HCT116 (cell line): ENCODE data around the gene YWHAE. TPM values are rescaled to one million over a fixed set of nuclear protein-coding genes. Genes with fewer than 3 reads are reported as not detected.

Experiments used
- ATAC-seq: fragments of 200-7000 bp; cut with Tn5 transposase; 2 replicates; pipeline ENCODE4 v1.9.1; 2020; ENCODE audit warnings: mild to moderate bottlenecking, moderate library complexity
- BruUV-seq: library from RNA; stranded (reverse); fragments of 400-500 nt; replicated peaks from 2 replicates; lab custom pipeline; 2021; lab: Mats Ljungman, UMichigan
- CTCF ChIA-PET: fragments of 300-600 bp; sonication (Branson Sonifier 250); formaldehyde crosslinking; loops from one replicate; lab custom pipeline; 2021; ENCODE audit warnings: antibody characterized with exemption; lab: Charles Lee
- POLR2A ChIA-PET: fragments of 300-600, 350-600 bp; sonication (Branson Sonifier 250); formaldehyde crosslinking; loops from one replicate; lab custom pipeline; 2021; ENCODE audit warnings: antibody characterized with exemption; lab: Charles Lee
- RAD21 ChIA-PET, 2 experiments: fragments of 300-600 bp; sonication (Branson Sonifier 250); formaldehyde crosslinking; loops; one replicate each; lab custom pipeline; 2023; ENCODE audit warnings: low total read pairs in 2 of 2; ENCODE audit not compliant: uncharacterized antibody in 2 of 2, unreplicated experiment in 2 of 2, low non-redundant PET in 1 of 2; lab: Charles Lee
- DNase-seq: peaks from one replicate; pipeline ENCODE4 v3.0.0-alpha.2; 2010; ENCODE audit warnings: low read depth, low spot score
- H2AFZ ChIP-seq: fragments of 200-600 bp; shearing (Covaris generic), sonication (generic); 2 replicates; pipeline ENCODE4 v1.6.1; 2017; ENCODE audit warnings: low read depth, mixed run types, mixed read lengths, antibody characterized with exemption, low read length; ENCODE audit not compliant: poor library complexity, severe bottlenecking
- H3K27ac ChIP-seq: 2 replicates; pipeline ENCODE4 v1.5.1; 2012; ENCODE audit warnings: low read depth, low read length
- H3K27me3 ChIP-seq: fragments of 200-600 bp; sonication (generic); 2 replicates; pipeline ENCODE4 v1.6.1; 2016; ENCODE audit warnings: mixed run types, low read length, mixed read lengths; ENCODE audit not compliant: insufficient read depth
- H3K36me3 ChIP-seq, 2 experiments: fragments of 200-500 bp in 1 of 2; fragments of 200-600 bp in 1 of 2; sonication (Bioruptor generic) in 1 of 2; sonication (generic) in 1 of 2; 2 replicates each; pipeline versions ENCODE4 v1.5.1 to v1.6.1; 2014 to 2016; ENCODE audit warnings: low read length in 2 of 2, inconsistent platforms in 1 of 2, mixed read lengths in 1 of 2, mixed run types in 1 of 2; ENCODE audit not compliant: insufficient read depth in 2 of 2, control insufficient read depth in 1 of 2
- H3K4me1 ChIP-seq, 2 experiments: fragments of 200-600 bp in 1 of 2; sonication (generic) in 1 of 2; 2 replicates each; pipeline versions ENCODE4 v1.5.1 to v1.6.1; 2012 to 2017; ENCODE audit warnings: low read length in 2 of 2, inconsistent platforms in 1 of 2, mild to moderate bottlenecking in 1 of 2, mixed read lengths in 1 of 2, mixed run types in 1 of 2, moderate library complexity in 1 of 2; ENCODE audit not compliant: insufficient read depth in 2 of 2, control insufficient read depth in 1 of 2
- H3K4me2 ChIP-seq: fragments of 200-600 bp; sonication (generic); 2 replicates; pipeline ENCODE4 v1.6.1; 2017; ENCODE audit warnings: mixed run types, low read length, mixed read lengths
- H3K4me3 ChIP-seq, 2 experiments: fragments of 200-600 bp in 1 of 2; sonication (generic) in 1 of 2; replicated peaks in 1 of 2; 2 replicates each; pipeline ENCODE4 v1.5.1; 2011 to 2016; ENCODE audit warnings: low read length in 2 of 2, control low read depth in 1 of 2, low read depth in 1 of 2, mild to moderate bottlenecking in 1 of 2, mixed read lengths in 1 of 2, mixed run types in 1 of 2
- H3K79me2 ChIP-seq: fragments of 200-600 bp; sonication (generic); 2 replicates; pipeline ENCODE4 v1.6.1; 2017; ENCODE audit warnings: mild to moderate bottlenecking, mixed run types, low read length, moderate library complexity, mixed read lengths; ENCODE audit not compliant: insufficient read depth
- H3K9ac ChIP-seq: fragments of 200-600 bp; sonication (generic); 2 replicates; pipeline ENCODE4 v1.6.1; 2016; ENCODE audit warnings: low read length, mixed read lengths
- H3K9me2 ChIP-seq: fragments of 200-600 bp; sonication (generic), shearing (Covaris generic); 2 replicates; pipeline ENCODE4 v1.6.1; 2017; ENCODE audit warnings: mixed run types, mild to moderate bottlenecking, moderate library complexity; ENCODE audit not compliant: insufficient read depth
- H3K9me3 ChIP-seq, 2 experiments: fragments of 200-500 bp in 1 of 2; fragments of 200-600 bp in 1 of 2; sonication (Bioruptor generic) in 1 of 2; sonication (generic) in 1 of 2; 2 replicates each; pipeline ENCODE4 v1.6.1; 2014 to 2017; ENCODE audit warnings: low read length in 2 of 2, mixed read lengths in 2 of 2, inconsistent platforms in 1 of 2, low read depth in 1 of 2, mild to moderate bottlenecking in 1 of 2, mixed run types in 1 of 2, moderate library complexity in 1 of 2; ENCODE audit not compliant: control insufficient read depth in 1 of 2, insufficient read depth in 1 of 2
- H4K20me1 ChIP-seq: fragments of 200-600 bp; sonication (generic), shearing (Covaris generic); 2 replicates; pipeline ENCODE4 v1.6.1; 2017; ENCODE audit warnings: mixed run types, mild to moderate bottlenecking, moderate library complexity; ENCODE audit not compliant: insufficient read depth
- ELF1 ChIP-seq: IDR thresholded peaks from 2 replicates; pipeline ENCODE4 v1.6.1; 2012; ENCODE audit warnings: low read depth, borderline replicate concordance
- MAX ChIP-seq: IDR thresholded peaks from 2 replicates; pipeline ENCODE4 v1.6.1; 2012
- REST ChIP-seq: IDR thresholded peaks from 2 replicates; pipeline ENCODE4 v1.6.1; 2012; ENCODE audit warnings: low read depth
- intact Hi-C: fragments of 100-400 bp; cut with micrococcal nuclease; formaldehyde crosslinking; loops from 2 replicates; pipeline ENCODE4 v1.10.0; 2022
- total RNA-seq: library from RNA; stranded (reverse); gene quantifications from one replicate; pipeline ENCODE4 v1.2.1, GENCODE V29; 2021; ENCODE audit not compliant: unreplicated experiment
- TF ChIP-seq, protein P1 (sequence below): IDR thresholded peaks from 2 replicates; pipeline ENCODE4 v1.6.1; 2011; ENCODE audit warnings: mild to moderate bottlenecking, low read length, moderate library complexity; ENCODE audit not compliant: insufficient replicate concordance; ENCODE audit errors: extremely low read depth

The YWHAE gene
- total RNA-seq, 1 experiment from 2014 or later = 735 TPM

DNA sequence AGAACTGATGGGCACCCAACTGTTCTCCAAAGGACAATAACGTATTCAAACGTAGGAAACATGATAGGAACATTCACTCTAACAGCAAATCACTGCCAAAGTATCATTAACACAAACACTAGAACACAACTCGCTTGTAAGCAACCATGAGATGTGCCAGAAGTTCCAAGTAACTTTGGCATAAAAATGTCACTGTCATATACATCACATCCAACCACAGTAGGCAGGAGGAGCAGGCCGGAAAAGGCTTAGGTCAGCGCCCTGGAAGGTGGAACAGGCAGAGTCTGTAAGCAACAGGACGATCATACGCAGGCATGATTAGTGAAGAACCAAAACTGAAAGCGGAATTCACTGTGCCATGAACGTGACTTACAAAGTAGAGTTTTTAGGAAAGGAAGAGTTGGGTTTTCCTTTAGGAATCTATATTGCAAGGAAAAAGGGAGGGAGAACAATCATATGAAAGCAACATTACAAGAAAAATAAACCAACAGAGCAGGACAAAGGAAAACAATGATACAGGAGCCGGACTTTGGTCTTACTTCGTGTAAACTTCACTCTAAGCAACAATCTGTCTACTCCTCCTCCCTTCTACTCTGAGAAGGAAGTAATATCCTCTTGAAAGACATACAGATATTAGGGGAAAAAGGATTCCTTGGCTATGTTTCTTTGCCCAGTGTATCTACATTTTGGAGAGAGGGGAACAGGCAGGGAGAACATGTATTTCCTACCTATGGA, 52.3 kb downstream of the YWHAE start:
- H3K4me2 ChIP-seq = no peak overlapping the region
- intact Hi-C loops = no loop called here
- RAD21 ChIA-PET = no interaction called here
- H3K4me3 ChIP-seq = no peak overlapping the region
- ATAC-seq (no peak), DNase-seq (no peak)
- CTCF ChIA-PET = no interaction called here
- H3K27ac ChIP-seq = no peak overlapping the region
- H3K79me2 ChIP-seq = peaks cover 74% of the 10 kb centered on the region
- POLR2A ChIA-PET = no interaction called here
- H3K9me2 ChIP-seq = no peaks in the 10 kb centered on the region
- no peaks in the 10 kb centered on the region for H3K27me3 ChIP-seq
- no peaks in the 10 kb centered on the region for H3K9me3 ChIP-seq
- peaks cover 47% of the 10 kb centered on the region for H4K20me1 ChIP-seq
- H3K36me3 ChIP-seq = peaks cover 38 to 56% of the 10 kb centered on the region in 2 experiments
- TF ChIP-seq MAX (no peak), REST (no peak), ELF1 (no peak)
- TF ChIP-seq, protein P1, sequence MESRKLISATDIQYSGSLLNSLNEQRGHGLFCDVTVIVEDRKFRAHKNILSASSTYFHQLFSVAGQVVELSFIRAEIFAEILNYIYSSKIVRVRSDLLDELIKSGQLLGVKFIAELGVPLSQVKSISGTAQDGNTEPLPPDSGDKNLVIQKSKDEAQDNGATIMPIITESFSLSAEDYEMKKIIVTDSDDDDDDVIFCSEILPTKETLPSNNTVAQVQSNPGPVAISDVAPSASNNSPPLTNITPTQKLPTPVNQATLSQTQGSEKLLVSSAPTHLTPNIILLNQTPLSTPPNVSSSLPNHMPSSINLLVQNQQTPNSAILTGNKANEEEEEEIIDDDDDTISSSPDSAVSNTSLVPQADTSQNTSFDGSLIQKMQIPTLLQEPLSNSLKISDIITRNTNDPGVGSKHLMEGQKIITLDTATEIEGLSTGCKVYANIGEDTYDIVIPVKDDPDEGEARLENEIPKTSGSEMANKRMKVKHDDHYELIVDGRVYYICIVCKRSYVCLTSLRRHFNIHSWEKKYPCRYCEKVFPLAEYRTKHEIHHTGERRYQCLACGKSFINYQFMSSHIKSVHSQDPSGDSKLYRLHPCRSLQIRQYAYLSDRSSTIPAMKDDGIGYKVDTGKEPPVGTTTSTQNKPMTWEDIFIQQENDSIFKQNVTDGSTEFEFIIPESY = no peak
- no TSS peak for BruUV-seq
- no peak overlapping the region for H3K9ac ChIP-seq
- H3K4me1 ChIP-seq = no peaks in the 10 kb centered on the region
- no peak overlapping the region for H2AFZ ChIP-seq
